H1 (cell line): ENCODE results near the gene TMPRSS9. TPM values are rescaled to one million over a fixed set of nuclear protein-coding genes. Genes with fewer than 3 reads are reported as not detected.

ENCODE experiments used
- CHD7 ChIP-seq: fragments of 300-600 bp; sonication (generic); IDR thresholded peaks from 2 replicates; pipeline ENCODE4 v1.7.1; 2012; ENCODE audit warnings: low read length, moderate library complexity, mild to moderate bottlenecking, inconsistent platforms; ENCODE audit not compliant: insufficient replicate concordance
- E2F6 ChIP-seq: IDR thresholded peaks from 2 replicates; pipeline ENCODE4 v1.6.1; 2012; ENCODE audit warnings: inconsistent platforms
- EP300 ChIP-seq, 2 experiments: IDR thresholded peaks; 1 replicate in 1 of 2; 2 replicates in 1 of 2; pipeline ENCODE4 v1.6.1; 2011 to 2012; ENCODE audit warnings: low read depth in 2 of 2, low read length in 2 of 2, mild to moderate bottlenecking in 2 of 2, borderline replicate concordance in 1 of 2, inconsistent platforms in 1 of 2, moderate library complexity in 1 of 2
- KDM1A ChIP-seq: fragments of 200-600, 300-600 bp; sonication (generic); IDR thresholded peaks from 2 replicates; pipeline ENCODE4 v1.7.1; 2016; ENCODE audit warnings: mild to moderate bottlenecking, low read length, borderline replicate concordance
- NANOG ChIP-seq: IDR thresholded peaks from 2 replicates; pipeline ENCODE4 v1.6.1; 2011; ENCODE audit warnings: low read length, low read depth, mild to moderate bottlenecking, inconsistent platforms; ENCODE audit not compliant: insufficient read depth, poor library complexity, severe bottlenecking
- NRF1 ChIP-seq: IDR thresholded peaks from 2 replicates; pipeline ENCODE4 v1.6.1; 2011; ENCODE audit warnings: mild to moderate bottlenecking, low read depth, low read length, improper control_type of control experiment
- polyA plus RNA-seq, 7 experiments: library from polyadenylated mRNA; depleted of rRNA in 3 of 7; stranded (reverse) in 5 of 7; unstranded in 2 of 7; fragments of >200 nt in 5 of 7; fragments of 200-250 nt in 2 of 7; gene quantifications; 1 replicate in 5 of 7; 2 replicates in 1 of 7; 4 replicates in 1 of 7; pipeline versions ENCODE4 v1.2.1 to v1.2.3, GENCODE V29; 2011 to 2013; ENCODE audit warnings: missing spikeins in 2 of 7, mixed read lengths in 2 of 7
- total RNA-seq: library from RNA; stranded (reverse); fragmentation: NEBNext Ultra II Directional; extraction: Animal tissue kit (Norgen Biotek cat#: 25700); gene quantifications from 2 replicates; pipeline ENCODE4 v1.2.1, GENCODE V29; 2021

Gene TMPRSS9
- total and polyA plus RNA-seq, 2 of the 8 experiments (the other 6 are each of a cell fraction or from before 2014, with no cell fraction given) = 0.15 to 0.19 TPM

- TF ChIP-seq E2F6 (peak; percentile 52; the same call in 1 of the 2 replicates), EP300 (IDR thresholded peaks at IDR 0.05; ENCODE audit: borderline replicate concordance in 1 of 2, low read depth in 2 of 2, low read length in 2 of 2) (peak; percentile 77 to 97), KDM1A (no peak), NRF1 (no peak), NANOG (peak; percentile 30), CHD7 (peak; percentile 42)
- TF ChIP-seq, all 59 proteins: peak for 35
These were observed 102.8 kb downstream of the TMPRSS9 start (continued) for GRCh38 chr19:2462635-2463421.
